Common myeloid progenitor, CD34-positive (primary cell): ENCODE data around the gene CACNA1H.

Experiments used
- CTCF ChIA-PET: fragments of 350-600 bp; sonication (Branson Sonifier 250); formaldehyde crosslinking; loops from one replicate; lab custom pipeline; 2021; ENCODE audit warnings: antibody characterized with exemption; lab: Charles Lee
- POLR2A ChIA-PET: fragments of 350-600 bp; sonication (Branson Sonifier 250); formaldehyde crosslinking; loops from one replicate; lab custom pipeline; 2021; ENCODE audit warnings: antibody characterized with exemption; lab: Charles Lee
- DNase-seq, 3 donors: peaks; one replicate each; pipeline versions ENCODE4 v3.0.0 to v3.0.0-alpha.2; 2013
- H3K27ac ChIP-seq, 2 experiments: 1 replicate in 1 of 2; 2 replicates in 1 of 2; pipeline ENCODE4 v1.7.0; 2013; ENCODE audit warnings: inconsistent platforms in 2 of 2, low read length in 2 of 2, mild to moderate bottlenecking in 2 of 2, low read depth in 1 of 2, moderate library complexity in 1 of 2; ENCODE audit not compliant: severe bottlenecking in 2 of 2, insufficient read depth in 1 of 2, poor library complexity in 1 of 2
- H3K27me3 ChIP-seq, 5 experiments: replicated peaks in 2 of 5; 1 replicate in 3 of 5; 2 replicates in 2 of 5; pipeline versions ENCODE4 v1.6.1 to v1.7.0; 2013; ENCODE audit warnings: low read length in 4 of 5, mild to moderate bottlenecking in 2 of 5, moderate library complexity in 2 of 5, inconsistent platforms in 1 of 5; ENCODE audit not compliant: insufficient read depth in 5 of 5, control insufficient read depth in 4 of 5
- H3K36me3 ChIP-seq, 4 experiments: 1 replicate in 2 of 4; 2 replicates in 2 of 4; pipeline versions ENCODE4 v1.6.1 to v1.7.0; 2013; ENCODE audit warnings: low read length in 3 of 4, control low read depth in 1 of 4, mild to moderate bottlenecking in 1 of 4; ENCODE audit not compliant: control insufficient read depth in 4 of 4, insufficient read depth in 4 of 4
- H3K4me1 ChIP-seq, 4 experiments: 1 replicate in 3 of 4; 2 replicates in 1 of 4; pipeline versions ENCODE4 v1.6.1 to v1.7.1; 2013; ENCODE audit warnings: low read length in 3 of 4, mild to moderate bottlenecking in 3 of 4, control low read depth in 1 of 4, inconsistent platforms in 1 of 4, moderate library complexity in 1 of 4; ENCODE audit not compliant: control insufficient read depth in 4 of 4, insufficient read depth in 4 of 4; ENCODE audit errors: control extremely low read depth in 1 of 4
- H3K4me3 ChIP-seq, 7 experiments: 1 replicate in 4 of 7; 2 replicates in 3 of 7; pipeline versions ENCODE4 v1.5.1 to v1.7.0; 2013; ENCODE audit warnings: mild to moderate bottlenecking in 7 of 7, low read length in 6 of 7, moderate library complexity in 6 of 7, inconsistent platforms in 2 of 7, low read depth in 2 of 7, control low read depth in 1 of 7; ENCODE audit not compliant: insufficient read depth in 4 of 7, control insufficient read depth in 1 of 7; ENCODE audit errors: extremely low read depth in 1 of 7
- H3K9me3 ChIP-seq, 5 experiments: 1 replicate in 4 of 5; 2 replicates in 1 of 5; pipeline versions ENCODE4 v1.6.1 to v1.7.1; 2013; ENCODE audit warnings: low read length in 4 of 5, mild to moderate bottlenecking in 2 of 5, inconsistent platforms in 1 of 5, low read depth in 1 of 5, moderate library complexity in 1 of 5; ENCODE audit not compliant: control insufficient read depth in 4 of 5, insufficient read depth in 2 of 5; ENCODE audit errors: control extremely low read depth in 1 of 5
- WGBS: methylation state at CpG from one replicate; pipeline ENCODE4 v1.1.5; 2013; ENCODE audit not compliant: insufficient coverage; 5-methylcytosine and 5-hydroxymethylcytosine counted together

The CACNA1H gene

DNA sequence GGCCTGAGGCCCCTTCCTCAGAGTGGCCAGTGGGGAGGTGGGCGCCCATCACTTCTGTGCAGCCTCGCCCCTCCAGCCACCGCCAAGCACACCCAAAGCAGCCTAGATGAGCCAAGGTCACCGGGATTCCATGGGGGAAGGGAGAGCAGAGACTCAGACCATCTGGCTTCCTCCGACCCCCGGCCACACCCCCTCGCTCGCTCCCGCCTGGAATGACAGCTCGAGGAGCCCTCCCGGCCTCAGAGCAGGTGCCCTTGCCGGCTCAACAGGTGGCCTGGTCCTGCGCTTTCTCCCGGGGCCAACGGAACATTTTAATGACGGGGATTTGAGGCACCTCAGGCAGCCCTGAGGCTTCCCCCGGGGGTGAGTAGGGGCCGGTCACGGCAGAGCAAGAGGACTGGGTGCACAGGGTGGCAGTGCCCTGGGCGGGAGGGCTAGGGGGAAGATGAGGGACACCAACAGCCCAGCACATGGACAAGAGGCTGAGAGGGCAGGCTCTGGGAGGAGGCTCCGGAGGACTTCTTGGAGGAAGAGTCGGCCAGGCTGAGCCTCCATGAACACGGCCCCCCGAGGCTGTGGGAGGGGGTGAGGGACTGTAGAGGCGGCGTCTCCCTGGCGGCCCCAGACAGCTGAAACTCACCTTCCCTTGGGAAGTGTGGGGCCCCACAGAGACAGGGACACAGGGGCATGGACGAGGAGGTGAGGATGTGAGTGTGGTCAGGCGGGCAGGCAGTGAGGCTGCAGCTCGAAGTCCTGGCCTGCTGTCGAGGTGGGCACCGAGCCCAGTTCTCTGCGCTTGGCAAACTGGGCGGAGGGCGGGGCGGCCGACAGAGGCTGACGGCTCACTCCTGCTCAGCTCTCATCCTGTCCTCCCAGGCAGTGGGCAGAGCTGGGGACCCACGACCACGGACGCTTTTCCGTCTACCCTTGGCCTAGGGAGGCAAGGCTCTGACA is 44.3 kb upstream of the CACNA1H start:
- CTCF ChIA-PET: interaction anchor here (1.2 to 1.3 kb wide), 2 partner anchors 71 to 86 kb away, joined by 3 to 4 read pairs; no protein-coding TSS in a partner anchor
- no peak for DNase-seq
- H3K4me3 ChIP-seq: no peak overlapping the region

DNA sequence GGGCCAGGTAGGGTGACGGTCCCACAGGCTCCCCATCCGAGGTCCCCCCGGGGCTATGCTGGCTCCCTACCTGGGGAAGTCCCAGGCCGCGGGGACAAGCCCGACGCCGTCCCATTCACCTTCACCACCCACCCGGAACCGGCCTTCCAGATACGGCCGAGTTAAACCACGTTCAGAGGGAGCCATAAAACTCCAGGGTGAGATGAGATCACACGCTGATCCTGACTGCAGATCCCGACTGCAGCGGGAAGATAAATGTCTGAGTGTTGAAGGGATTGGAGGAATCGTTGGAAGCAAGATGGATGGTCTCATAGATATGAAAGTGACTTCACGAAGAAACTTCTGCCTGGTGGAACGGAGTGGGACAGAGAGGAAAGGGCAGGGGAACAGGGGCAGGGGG is 43.3 kb upstream of the CACNA1H start:
- no peak overlapping the region for H3K27ac ChIP-seq
- no peak for DNase-seq
- WGBS: 58% methylated on average over 12 of the region's 19 CpGs
- H3K36me3 ChIP-seq: no peaks in the 10 kb centered on the region
- H3K27me3 ChIP-seq: peaks cover 0 to 77% (median 3%) of the 10 kb centered on the region in 5 experiments
- no peak overlapping the region for H3K4me3 ChIP-seq
- H3K9me3 ChIP-seq: no peaks in the 10 kb centered on the region
- no peaks in the 10 kb centered on the region for H3K4me1 ChIP-seq
- POLR2A ChIA-PET: no interaction called here
- CTCF ChIA-PET: interaction anchor here (1.2 to 1.3 kb wide), 2 partner anchors 72 to 84 kb away, joined by 3 to 4 read pairs; no protein-coding TSS in a partner anchor

More for the DNA sequence above, 44.3 kb upstream of the CACNA1H start:
- no peaks in the 10 kb centered on the region for H3K36me3 ChIP-seq
- H3K27me3 ChIP-seq: peaks cover 0 to 88% (median 3%) of the 10 kb centered on the region in 5 experiments
- no peak overlapping the region for H3K27ac ChIP-seq
- no peaks in the 10 kb centered on the region for H3K4me1 ChIP-seq
- POLR2A ChIA-PET: no interaction called here
- no peaks in the 10 kb centered on the region for H3K9me3 ChIP-seq
- WGBS: 51% methylated on average over 34 of the region's 42 CpGs

DNA sequence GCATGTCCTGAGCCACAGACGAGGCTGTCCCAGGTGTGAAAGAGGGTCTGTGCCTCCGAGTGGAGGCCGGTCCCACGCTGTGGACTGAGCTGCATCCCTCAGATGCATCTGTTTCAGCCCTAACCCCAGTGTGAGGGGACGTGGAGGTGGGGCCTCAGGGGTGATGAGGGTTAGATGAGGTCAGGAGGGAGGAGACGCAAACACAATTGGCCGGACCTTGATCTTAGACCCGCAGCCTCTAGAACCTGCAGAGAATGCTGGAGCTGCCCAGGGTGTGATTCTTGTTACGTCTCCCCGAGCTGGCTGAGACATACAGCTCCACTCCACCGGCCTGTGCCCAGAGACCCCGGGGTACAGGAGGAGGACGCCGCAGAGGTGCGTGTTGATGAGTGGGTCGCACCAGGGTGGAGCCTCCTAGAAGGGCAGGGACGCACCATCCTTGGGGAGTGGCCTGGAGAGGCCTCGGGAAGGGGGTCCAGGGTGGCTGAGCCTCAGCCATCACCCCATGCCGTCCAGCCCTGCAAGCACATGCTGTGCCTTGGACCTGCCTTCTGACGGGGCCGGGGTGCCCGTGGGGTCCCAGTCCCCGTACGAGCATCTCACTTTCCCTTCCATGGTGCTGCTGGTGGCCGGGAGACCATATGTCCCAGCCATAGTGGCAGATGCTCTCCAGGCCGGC is 40.3 kb upstream of the CACNA1H start:
- Histone ChIP-seq H3K9me3 (no peaks in the 10 kb centered on the region), H3K27ac (no peak overlapping the region), H3K27me3 (peaks cover 0 to 56% (median 3%) of the 10 kb centered on the region in 5 experiments)

DNA sequence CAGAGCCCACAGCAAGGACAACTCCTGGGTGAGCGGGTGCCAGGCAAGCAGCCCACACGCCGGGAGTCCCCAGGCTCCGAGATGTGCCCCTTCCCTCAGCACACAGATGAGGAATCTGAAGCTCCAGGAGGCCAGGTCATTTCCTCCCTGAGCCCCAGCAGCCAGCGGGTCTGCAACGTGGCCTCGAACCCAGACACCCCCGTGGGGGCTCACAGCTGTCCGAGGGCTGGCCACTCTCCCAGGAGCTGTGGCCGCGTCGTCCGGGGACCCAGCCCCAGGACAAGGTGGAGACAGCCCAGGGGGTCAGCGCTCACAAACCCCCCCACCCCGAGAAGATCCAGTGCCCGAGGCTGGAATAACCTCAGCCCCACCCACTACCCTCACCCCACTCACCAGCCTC is 39.4 kb upstream of the CACNA1H start:
- CTCF ChIA-PET: no interaction called here
- POLR2A ChIA-PET: no interaction called here
- 65% methylated on average over 10 of the region's 16 CpGs for WGBS
- Histone ChIP-seq H3K27ac (no peak overlapping the region), H3K27me3 (peaks cover 0 to 50% (median 3%) of the 10 kb centered on the region in 5 experiments), H3K9me3 (no peaks in the 10 kb centered on the region), H3K4me3 (no peak overlapping the region), H3K36me3 (no peaks in the 10 kb centered on the region), H3K4me1 (no peaks in the 10 kb centered on the region)
- no peak for DNase-seq

More for the DNA sequence above, 40.3 kb upstream of the CACNA1H start:
- CTCF ChIA-PET: no interaction called here
- POLR2A ChIA-PET: interaction anchor here (0.7 kb wide), 1 partner anchor 58 kb away, joined by 3 read pairs; no protein-coding TSS in a partner anchor
- H3K4me3 ChIP-seq: no peak overlapping the region
- H3K36me3 ChIP-seq: no peaks in the 10 kb centered on the region
- DNase-seq: no peak
- 70% methylated on average over 21 of the region's 26 CpGs for WGBS
- no peaks in the 10 kb centered on the region for H3K4me1 ChIP-seq

DNA sequence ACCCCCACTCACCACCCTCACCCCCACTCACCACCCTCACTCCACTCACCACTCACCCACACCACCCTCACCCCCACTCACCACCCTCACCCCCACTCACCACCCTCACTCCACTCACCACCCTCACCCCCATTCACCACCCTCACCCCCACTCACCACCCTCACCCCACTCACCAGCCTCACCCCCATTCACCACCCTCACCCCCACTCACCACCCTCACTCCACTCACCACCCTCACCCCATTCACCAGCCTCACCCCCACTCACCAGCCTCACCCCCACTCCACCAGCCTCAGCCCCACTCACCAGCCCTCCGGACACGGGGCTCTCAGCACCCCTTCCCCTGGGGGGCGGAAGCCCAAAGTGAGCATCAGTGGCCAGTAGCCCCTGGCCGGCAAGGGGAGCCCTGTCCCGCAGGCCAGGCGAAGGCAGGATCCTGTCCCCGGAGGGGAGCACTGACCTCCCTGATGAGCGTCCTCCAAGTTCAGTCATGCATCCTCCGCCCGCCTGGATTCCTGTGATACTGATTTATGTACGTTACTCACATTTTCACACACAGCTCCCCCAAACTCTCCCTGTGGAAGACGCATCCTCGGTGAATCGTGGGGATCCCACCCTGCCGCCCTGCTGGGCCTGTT is 38.9 kb upstream of the CACNA1H start:
- H3K36me3 ChIP-seq: no peaks in the 10 kb centered on the region
- H3K27ac ChIP-seq: no peak overlapping the region
- CTCF ChIA-PET: no interaction called here
- POLR2A ChIA-PET: no interaction called here
- WGBS: 83% methylated on average over 9 of the region's 15 CpGs
- no peak overlapping the region for H3K4me3 ChIP-seq
- DNase-seq: no peak
- no peaks in the 10 kb centered on the region for H3K9me3 ChIP-seq
- H3K4me1 ChIP-seq: no peaks in the 10 kb centered on the region
- H3K27me3 ChIP-seq: peaks cover 0 to 50% (median 3%) of the 10 kb centered on the region in 5 experiments

DNA sequence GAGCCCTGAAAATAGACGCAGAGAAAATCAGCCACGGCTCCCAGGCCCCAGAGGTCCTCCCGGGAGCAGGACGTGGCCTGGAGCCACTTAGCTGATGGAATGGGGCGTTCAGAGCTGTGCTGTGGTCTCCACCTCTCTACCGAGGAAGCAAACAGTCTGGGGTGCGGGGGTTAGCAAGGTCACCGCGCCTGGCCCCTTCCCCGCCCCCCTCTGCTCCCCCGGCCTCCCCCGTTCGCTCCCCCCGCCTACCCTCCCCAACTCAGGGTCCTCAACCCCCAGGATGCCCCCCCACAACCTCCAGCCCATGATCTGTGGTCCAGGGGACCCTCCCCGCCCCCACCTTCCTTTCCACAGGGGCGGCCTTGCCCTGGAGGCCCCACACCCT is 36.2 kb upstream of the CACNA1H start:
- ChIA-PET CTCF (no interaction called here), POLR2A (no interaction called here)
- Histone ChIP-seq H3K27ac (no peak overlapping the region), H3K27me3 (peaks cover 0 to 43% (median 0%) of the 10 kb centered on the region in 5 experiments), H3K4me3 (no peak overlapping the region), H3K9me3 (no peaks in the 10 kb centered on the region), H3K4me1 (no peaks in the 10 kb centered on the region), H3K36me3 (no peaks in the 10 kb centered on the region)
- no peak for DNase-seq
- 66% methylated on average over 4 of the region's 16 CpGs for WGBS
